ENCODE results near the gene HDGFL1. TPM values are rescaled to one million over a fixed set of nuclear protein-coding genes. Genes with fewer than 3 reads are reported as not detected.

HDGFL1 gene
- polyA plus RNA-seq, 1 donor from 2014 or later, result not detected

- Histone ChIP-seq H3K27me3 (ENCODE audit: insufficient read depth, low read depth, low read length) (no peaks in the 10 kb centered on the region), H3K9ac (ENCODE audit: low read length) (no peak overlapping the region), H3K27ac (ENCODE audit: low read length) (no peak overlapping the region), H3F3A (ENCODE audit: insufficient read depth, low read length, poor library complexity, severe bottlenecking) (no peaks in the 10 kb centered on the region), H4K20me1 (ENCODE audit: insufficient read depth) (no peaks in the 10 kb centered on the region), H3K9me2 (ENCODE audit: insufficient read depth, low read length) (no peaks in the 10 kb centered on the region), H3K4me3 (ENCODE audit: low read length) (no peak overlapping the region), H2AFZ (ENCODE audit: low read depth, low read length) (no peak overlapping the region), H3K36me3 (ENCODE audit: insufficient read depth, low read length) (no peaks in the 10 kb centered on the region), H3K9me3 (ENCODE audit: low read length) (no peaks in the 10 kb centered on the region), H3K79me2 (replicated peaks; ENCODE audit: insufficient read depth, low read length) (no peaks in the 10 kb centered on the region), H3K4me2 (ENCODE audit: low read length) (no peak overlapping the region)
- TF ChIP-seq, protein P1, sequence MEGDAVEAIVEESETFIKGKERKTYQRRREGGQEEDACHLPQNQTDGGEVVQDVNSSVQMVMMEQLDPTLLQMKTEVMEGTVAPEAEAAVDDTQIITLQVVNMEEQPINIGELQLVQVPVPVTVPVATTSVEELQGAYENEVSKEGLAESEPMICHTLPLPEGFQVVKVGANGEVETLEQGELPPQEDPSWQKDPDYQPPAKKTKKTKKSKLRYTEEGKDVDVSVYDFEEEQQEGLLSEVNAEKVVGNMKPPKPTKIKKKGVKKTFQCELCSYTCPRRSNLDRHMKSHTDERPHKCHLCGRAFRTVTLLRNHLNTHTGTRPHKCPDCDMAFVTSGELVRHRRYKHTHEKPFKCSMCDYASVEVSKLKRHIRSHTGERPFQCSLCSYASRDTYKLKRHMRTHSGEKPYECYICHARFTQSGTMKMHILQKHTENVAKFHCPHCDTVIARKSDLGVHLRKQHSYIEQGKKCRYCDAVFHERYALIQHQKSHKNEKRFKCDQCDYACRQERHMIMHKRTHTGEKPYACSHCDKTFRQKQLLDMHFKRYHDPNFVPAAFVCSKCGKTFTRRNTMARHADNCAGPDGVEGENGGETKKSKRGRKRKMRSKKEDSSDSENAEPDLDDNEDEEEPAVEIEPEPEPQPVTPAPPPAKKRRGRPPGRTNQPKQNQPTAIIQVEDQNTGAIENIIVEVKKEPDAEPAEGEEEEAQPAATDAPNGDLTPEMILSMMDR (IDR thresholded peaks at IDR 0.05; ENCODE audit: poor library complexity, severe bottlenecking), result no peak
- TF ChIP-seq EP300 (conservative IDR thresholded peaks at IDR 0.05; ENCODE audit: poor library complexity, severe bottlenecking) (no peak), SMC3 (conservative IDR thresholded peaks at IDR 0.05; ENCODE audit: poor library complexity) (no peak), TAF1 (IDR thresholded peaks at IDR 0.05; ENCODE audit: low read depth) (no peak)
- TF ChIP-seq, protein P2, sequence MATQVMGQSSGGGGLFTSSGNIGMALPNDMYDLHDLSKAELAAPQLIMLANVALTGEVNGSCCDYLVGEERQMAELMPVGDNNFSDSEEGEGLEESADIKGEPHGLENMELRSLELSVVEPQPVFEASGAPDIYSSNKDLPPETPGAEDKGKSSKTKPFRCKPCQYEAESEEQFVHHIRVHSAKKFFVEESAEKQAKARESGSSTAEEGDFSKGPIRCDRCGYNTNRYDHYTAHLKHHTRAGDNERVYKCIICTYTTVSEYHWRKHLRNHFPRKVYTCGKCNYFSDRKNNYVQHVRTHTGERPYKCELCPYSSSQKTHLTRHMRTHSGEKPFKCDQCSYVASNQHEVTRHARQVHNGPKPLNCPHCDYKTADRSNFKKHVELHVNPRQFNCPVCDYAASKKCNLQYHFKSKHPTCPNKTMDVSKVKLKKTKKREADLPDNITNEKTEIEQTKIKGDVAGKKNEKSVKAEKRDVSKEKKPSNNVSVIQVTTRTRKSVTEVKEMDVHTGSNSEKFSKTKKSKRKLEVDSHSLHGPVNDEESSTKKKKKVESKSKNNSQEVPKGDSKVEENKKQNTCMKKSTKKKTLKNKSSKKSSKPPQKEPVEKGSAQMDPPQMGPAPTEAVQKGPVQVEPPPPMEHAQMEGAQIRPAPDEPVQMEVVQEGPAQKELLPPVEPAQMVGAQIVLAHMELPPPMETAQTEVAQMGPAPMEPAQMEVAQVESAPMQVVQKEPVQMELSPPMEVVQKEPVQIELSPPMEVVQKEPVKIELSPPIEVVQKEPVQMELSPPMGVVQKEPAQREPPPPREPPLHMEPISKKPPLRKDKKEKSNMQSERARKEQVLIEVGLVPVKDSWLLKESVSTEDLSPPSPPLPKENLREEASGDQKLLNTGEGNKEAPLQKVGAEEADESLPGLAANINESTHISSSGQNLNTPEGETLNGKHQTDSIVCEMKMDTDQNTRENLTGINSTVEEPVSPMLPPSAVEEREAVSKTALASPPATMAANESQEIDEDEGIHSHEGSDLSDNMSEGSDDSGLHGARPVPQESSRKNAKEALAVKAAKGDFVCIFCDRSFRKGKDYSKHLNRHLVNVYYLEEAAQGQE (IDR thresholded peaks at IDR 0.05; ENCODE audit: borderline replicate concordance), result no peak
Measured at GRCh38 chr6:22590423-22590822, 21.1 kb downstream of the HDGFL1 start.

GRCh38 chr6:22593895-22594294 lies 24.5 kb downstream of the HDGFL1 start:
- H2AFZ ChIP-seq (ENCODE audit: low read depth, low read length), result no peak overlapping the region
- no peaks in the 10 kb centered on the region for H4K20me1 ChIP-seq (ENCODE audit: insufficient read depth)
- H3K9me3 ChIP-seq (ENCODE audit: low read length), result no peaks in the 10 kb centered on the region
- H3K27ac ChIP-seq (ENCODE audit: low read length), result no peak overlapping the region
- no peak for TF ChIP-seq POLR2AphosphoS5 (IDR thresholded peaks at IDR 0.05)
- TF ChIP-seq, protein P2 (IDR thresholded peaks at IDR 0.05; ENCODE audit: borderline replicate concordance), result no peak
- no peak for TF ChIP-seq MXI1 (conservative IDR thresholded peaks at IDR 0.05; ENCODE audit: poor library complexity, severe bottlenecking)
- no peaks in the 10 kb centered on the region for H3K79me2 ChIP-seq (replicated peaks; ENCODE audit: insufficient read depth, low read length)
- H3K4me2 ChIP-seq (ENCODE audit: low read length), result no peak overlapping the region
- H3K4me3 ChIP-seq (ENCODE audit: low read length), result no peak overlapping the region
- H3K27me3 ChIP-seq (ENCODE audit: insufficient read depth, low read depth, low read length), result no peaks in the 10 kb centered on the region
- H3K9me2 ChIP-seq (ENCODE audit: insufficient read depth, low read length), result no peaks in the 10 kb centered on the region
- H3K36me3 ChIP-seq (ENCODE audit: insufficient read depth, low read length), result no peaks in the 10 kb centered on the region
- H3F3A ChIP-seq (ENCODE audit: insufficient read depth, low read length, poor library complexity, severe bottlenecking), result no peaks in the 10 kb centered on the region
- no peak overlapping the region for H3K9ac ChIP-seq (ENCODE audit: low read length)
